ENCODE data around the gene KIF26B. TPM values are rescaled to one million over a fixed set of nuclear protein-coding genes. Genes with fewer than 3 reads are reported as not detected.

The KIF26B gene
- total and polyA plus RNA-seq, 8 donors = 0.27 to 4.5 (median 0.63) TPM

DNA sequence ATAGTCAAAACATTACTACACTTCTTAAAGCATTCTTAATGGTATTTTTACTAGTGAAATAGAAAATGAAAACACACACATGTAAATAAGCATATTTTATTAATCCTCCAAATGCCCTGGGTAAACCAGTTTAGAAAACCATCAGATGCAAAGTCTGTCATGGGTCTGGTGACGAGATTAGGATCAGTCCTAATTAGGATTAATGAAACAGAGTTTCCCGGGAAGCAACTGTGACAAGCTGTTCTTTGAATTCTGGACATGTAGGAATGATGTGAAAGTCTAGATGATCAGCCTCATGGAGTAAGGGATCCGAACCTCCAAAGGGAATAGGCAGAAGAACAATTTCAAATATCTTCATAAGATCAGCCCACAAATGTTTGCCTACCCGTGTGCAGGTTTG lies 250.2 kb downstream of the KIF26B start:
- TF ChIP-seq, protein P1, sequence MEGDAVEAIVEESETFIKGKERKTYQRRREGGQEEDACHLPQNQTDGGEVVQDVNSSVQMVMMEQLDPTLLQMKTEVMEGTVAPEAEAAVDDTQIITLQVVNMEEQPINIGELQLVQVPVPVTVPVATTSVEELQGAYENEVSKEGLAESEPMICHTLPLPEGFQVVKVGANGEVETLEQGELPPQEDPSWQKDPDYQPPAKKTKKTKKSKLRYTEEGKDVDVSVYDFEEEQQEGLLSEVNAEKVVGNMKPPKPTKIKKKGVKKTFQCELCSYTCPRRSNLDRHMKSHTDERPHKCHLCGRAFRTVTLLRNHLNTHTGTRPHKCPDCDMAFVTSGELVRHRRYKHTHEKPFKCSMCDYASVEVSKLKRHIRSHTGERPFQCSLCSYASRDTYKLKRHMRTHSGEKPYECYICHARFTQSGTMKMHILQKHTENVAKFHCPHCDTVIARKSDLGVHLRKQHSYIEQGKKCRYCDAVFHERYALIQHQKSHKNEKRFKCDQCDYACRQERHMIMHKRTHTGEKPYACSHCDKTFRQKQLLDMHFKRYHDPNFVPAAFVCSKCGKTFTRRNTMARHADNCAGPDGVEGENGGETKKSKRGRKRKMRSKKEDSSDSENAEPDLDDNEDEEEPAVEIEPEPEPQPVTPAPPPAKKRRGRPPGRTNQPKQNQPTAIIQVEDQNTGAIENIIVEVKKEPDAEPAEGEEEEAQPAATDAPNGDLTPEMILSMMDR (IDR thresholded peaks at IDR 0.05) = no peak

DNA sequence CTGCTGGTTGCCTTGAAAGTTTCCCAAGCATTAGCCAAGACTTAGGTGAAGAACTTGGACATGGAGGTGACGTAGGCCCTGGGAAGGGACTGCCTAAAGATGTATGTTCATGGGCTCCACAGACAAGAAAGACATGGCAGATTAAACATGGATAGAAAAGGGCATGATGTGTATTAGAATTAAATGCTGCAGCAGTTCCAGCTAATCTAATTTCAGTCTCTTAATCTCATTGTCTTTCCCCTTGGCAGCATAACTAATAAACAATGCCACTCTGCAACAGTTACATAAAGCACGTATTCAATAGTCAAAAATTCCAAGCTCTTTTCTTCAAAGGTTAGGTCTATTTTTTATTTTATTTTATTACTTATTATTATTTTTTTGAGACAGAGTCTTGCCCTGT lies 251.6 kb downstream of the KIF26B start:
- ATAC-seq (no peak), FAIRE-seq (no peak)

More for the DNA sequence above, 250.2 kb downstream of the KIF26B start:
- no peak for DNase-seq
- WGBS, 2 donors = 42 to 58% methylated on average over 4 of the region's 4 CpGs
- Histone ChIP-seq H3K4me1 (no peaks in the 10 kb centered on the region), H3K27me3 (no peaks in the 10 kb centered on the region), H3K9me3 (no peaks in the 10 kb centered on the region), H3K36me3 (no peaks in the 10 kb centered on the region), H3K4me3 (no peak overlapping the region), H3K27ac (no peak overlapping the region)
- ATAC-seq = no peak
- intact Hi-C loops (cut with DNase I) = no loop called here
- FAIRE-seq = no peak

DNA sequence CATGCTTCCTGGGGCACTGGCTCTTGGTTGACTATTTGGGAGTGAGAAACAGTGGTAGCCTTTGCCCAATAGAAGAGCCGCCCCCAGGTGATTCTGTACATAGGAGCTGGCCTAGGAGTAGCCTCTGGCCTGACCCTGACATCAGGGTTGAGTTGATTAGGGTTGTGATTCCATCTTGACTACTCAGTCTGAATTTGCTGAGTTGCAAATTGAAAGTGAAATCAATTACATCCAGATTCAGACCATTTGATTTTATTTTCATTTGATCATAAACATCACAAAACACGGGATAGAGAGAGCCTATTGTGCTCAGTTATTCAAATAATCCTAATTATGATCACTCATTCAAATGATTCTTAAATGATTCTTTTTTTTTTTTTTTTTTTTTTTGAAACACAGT lies 253.2 kb downstream of the KIF26B start:
- intact Hi-C loops (cut with DNase I) = no loop called here
- Histone ChIP-seq H3K27ac (no peak overlapping the region), H3K4me3 (no peak overlapping the region), H3K9me3 (no peaks in the 10 kb centered on the region), H3K4me1 (no peaks in the 10 kb centered on the region), H3K36me3 (no peaks in the 10 kb centered on the region), H3K27me3 (no peaks in the 10 kb centered on the region)
- DNase-seq (no peak), FAIRE-seq (no peak), ATAC-seq (no peak)
- TF ChIP-seq, protein P1 (IDR thresholded peaks at IDR 0.05) = no peak
- WGBS, 2 donors = 88 to 89% methylated on average over 2 of the region's 2 CpGs

More for the DNA sequence above, 251.6 kb downstream of the KIF26B start:
- Histone ChIP-seq H3K27ac (no peak overlapping the region), H3K36me3 (no peaks in the 10 kb centered on the region), H3K4me3 (no peak overlapping the region), H3K4me1 (no peaks in the 10 kb centered on the region), H3K9me3 (no peaks in the 10 kb centered on the region), H3K27me3 (no peaks in the 10 kb centered on the region)
- 87 to 96% methylated on average over 2 of the region's 2 CpGs for WGBS, 2 donors
- intact Hi-C loops (cut with DNase I) = no loop called here
- no peak for DNase-seq
- TF ChIP-seq, protein P1 (IDR thresholded peaks at IDR 0.05) = no peak

DNA sequence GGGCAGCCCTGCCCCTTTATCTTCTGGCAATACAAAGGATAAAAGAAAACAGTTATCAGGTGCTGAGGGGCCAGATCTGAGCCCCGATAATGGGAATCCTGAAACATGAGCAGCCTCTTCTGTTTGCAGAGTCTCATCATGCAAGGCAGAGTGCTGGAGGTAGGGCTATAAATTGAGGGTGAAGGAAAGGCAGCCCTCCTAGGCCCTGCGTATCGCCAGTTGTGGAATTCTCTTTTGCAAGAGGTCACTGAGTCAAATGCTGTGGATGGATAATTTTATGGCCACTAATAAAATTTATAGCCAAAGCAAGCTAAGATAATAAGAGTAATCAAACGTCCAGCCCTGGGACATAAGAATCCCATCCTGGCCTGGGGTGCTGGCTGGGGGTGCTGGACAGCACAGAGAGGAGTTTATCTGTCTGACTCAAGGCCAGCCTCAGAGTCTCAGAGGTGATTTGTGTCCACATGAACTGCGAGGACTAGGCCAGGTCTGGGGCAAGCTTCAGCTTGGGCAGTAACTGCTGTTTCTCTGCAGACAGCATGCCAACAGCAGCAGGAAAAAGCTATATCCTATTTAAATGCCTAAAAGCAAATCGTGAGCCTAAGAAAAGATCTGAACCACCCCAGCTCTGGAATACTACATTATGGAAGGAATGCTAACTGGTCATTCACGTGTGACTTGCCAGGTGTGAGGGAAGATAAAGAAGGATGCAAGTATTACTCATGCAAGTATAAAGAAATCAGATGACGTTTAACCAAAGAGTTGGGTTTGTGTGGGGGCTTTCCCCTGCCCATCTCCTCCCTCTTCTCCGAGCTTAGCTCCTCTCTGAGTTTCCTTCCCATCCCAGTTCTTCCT lies 254.8 kb downstream of the KIF26B start:
- H3K4me1 ChIP-seq = no peaks in the 10 kb centered on the region
- no peaks in the 10 kb centered on the region for H3K27me3 ChIP-seq
- ATAC-seq (no peak), DNase-seq (no peak), FAIRE-seq (no peak)
- H3K4me3 ChIP-seq = no peak overlapping the region
- TF ChIP-seq, protein P1 (IDR thresholded peaks at IDR 0.05) = no peak
- 61 to 68% methylated on average over 9 of the region's 9 CpGs for WGBS, 2 donors
- H3K27ac ChIP-seq = no peak overlapping the region
- no peaks in the 10 kb centered on the region for H3K36me3 ChIP-seq
- intact Hi-C loops (cut with DNase I) = no loop called here
- H3K9me3 ChIP-seq = no peaks in the 10 kb centered on the region

Measured in pancreas (tissue), 10 donors.